GM12872 (cell line): Measurements from ENCODE around the gene PLXNA4.

Source experiments
- CTCF ChIP-seq: IDR thresholded peaks from 3 replicates; pipeline ENCODE4 v1.5.1; 2011; ENCODE audit warnings: low read depth, mild to moderate bottlenecking, low read length, moderate library complexity; ENCODE audit not compliant: insufficient read depth

Gene PLXNA4

DNA sequence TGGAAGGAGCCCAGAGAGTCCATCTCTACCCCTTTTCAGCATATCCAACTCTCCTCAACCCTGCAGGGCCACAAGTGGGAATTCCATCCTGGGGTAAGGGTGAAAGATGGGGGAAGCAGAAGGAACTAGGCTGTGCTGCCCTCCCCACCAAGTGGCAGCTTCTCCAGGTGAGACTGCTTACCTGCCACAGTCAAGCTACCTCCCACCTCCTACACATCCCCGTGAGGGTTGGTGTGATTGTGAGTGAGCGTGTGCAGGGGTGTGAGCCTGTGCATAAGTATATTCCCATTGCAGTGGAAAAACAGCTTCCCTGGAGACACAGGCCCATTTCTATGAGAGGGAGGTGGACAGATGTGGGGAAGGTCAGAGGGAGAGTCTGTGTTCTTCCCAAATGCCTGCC lies 376.6 kb downstream of the PLXNA4 start:
- TF ChIP-seq CTCF: no peak

- no peak for TF ChIP-seq CTCF
Observed at GRCh38 chr7:132197772-132198171, 378.5 kb downstream of the PLXNA4 start.

DNA sequence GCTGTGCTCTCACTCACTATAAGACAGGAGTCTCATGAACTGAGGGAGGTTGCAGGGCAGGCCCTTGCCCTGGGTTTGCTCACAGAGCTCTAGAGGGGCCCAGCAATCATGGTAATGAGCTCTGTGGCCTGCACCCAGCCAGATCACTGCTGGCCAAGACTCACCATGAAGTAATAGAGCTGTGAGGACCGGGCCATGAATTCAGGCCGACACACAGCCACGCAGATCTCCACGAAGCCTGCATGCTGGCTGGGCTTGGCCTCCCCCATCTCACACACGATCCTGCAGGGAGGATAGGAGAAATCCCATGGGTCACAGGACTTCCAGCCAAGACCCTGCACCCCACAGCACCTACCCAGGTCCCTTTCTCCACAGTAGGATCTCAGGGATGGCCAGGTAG lies 382.4 kb downstream of the PLXNA4 start:
- TF ChIP-seq CTCF: no peak

DNA sequence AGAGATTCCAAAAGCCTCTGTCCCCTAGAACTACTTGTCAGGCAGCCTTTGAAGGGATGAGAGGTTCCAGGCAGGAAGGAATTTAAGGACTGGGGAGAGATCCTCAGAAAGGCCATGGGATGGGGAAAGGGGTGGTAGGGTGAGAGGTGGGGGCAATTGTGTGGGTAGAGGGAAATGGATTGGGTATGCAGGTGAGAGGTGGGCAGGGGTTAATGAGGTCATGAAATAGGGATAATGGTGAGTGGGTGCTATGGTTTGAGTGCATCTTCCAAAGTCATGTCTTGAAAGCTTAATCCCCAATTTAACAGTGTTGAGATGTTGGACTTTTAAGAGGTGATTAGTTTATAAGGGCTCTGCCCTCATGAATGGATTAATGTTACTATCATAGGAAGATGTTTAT lies 383.5 kb downstream of the PLXNA4 start:
- no peak for TF ChIP-seq CTCF

GRCh38 chr7:132191418-132191817 lies 384.9 kb downstream of the PLXNA4 start:
- no peak for TF ChIP-seq CTCF

DNA sequence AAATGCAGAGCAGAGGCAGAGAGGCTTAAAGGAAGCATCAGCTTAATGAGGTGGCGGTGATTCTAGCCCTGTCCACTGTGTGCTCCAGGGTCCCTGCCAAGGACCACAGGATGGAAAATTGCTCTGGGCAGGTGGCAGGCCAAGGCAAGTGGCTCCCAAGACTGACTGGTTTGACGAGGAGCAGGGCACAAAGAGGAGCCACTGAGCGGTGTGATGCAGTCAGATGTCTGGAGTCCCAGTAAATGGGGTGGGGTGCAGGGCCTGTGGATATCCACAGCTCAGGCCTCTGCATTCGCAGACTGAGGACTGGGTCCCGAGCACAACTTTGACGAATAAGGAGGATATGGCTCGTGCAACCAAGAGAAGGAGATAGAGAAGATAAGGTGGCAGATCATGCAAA lies 385.6 kb downstream of the PLXNA4 start:
- no peak for TF ChIP-seq CTCF

DNA sequence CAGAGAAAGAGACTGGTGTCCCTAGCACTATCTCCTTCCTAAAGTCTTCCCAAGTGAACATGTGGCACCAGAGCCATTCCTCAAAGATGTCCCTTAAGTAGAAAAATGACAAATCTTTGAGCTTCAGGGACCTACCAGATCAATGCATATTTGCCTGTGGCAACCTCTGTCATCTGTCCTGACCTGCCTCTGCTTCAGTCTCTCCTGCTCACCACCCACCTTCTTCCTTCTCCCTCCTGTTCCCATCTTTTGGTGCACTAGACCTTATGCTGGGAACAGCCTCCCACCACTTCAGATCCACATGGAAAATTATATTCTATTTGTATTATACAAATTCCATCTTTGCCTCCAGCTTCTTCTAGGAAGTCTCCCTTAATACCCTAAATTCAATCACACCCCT lies 386.4 kb downstream of the PLXNA4 start:
- no peak for TF ChIP-seq CTCF
